Measurements from ENCODE around the gene AGR2. TPM values are rescaled to one million over a fixed set of nuclear protein-coding genes. Genes with fewer than 3 reads are reported as not detected.
A peak's percentile ranks its signal among the peaks of the same experiment; 100 is the strongest.

The AGR2 gene
- total RNA-seq, 1 experiment from 2014 or later, result 140 TPM

DNA sequence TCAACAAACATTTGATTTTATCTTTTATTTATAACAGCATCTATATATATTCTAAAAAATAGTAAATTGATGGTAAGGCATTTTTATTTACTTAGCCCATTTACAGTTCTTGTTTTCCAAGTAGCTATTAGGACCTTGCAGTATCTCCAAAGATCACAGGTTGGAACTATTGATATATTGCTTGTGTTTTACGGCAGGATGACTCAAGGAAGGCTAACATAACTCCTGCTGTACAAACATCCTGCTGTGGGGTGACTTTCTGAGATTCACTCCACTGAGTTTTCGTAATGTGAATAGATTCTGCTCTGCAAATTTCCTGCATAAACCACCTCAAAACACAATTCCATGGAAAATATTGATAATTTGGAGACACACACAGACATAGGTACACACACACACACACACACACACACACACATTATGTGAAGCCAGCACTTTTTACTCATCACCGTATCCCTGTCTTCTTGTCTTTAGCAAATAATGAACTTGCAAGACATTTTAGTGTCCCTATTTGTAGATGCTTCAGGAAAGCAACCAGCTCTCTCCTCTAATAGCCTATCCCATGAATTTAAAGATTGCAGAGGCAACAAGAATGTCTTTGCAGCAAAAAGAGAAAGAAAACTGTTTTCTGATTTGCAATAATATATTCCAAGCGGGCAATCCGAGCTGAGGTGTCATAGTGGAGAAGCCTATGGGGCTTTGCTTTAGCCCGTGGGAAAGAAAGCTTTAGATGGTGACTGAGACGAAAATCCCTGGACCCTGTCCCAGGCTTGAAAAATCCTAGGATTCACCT is 722 bp downstream of the AGR2 start:
- Histone ChIP-seq H3K9ac (ENCODE audit: low read length) (peak overlapping the region; percentile 95), H4K20me1 (ENCODE audit: low read length) (peaks cover 3% of the 10 kb centered on the region; the same call in 1 of the 2 replicates), H3K4me3 (ENCODE audit: low read length) (peak overlapping the region; percentile 84), H3K4me2 (ENCODE audit: low read length) (peak overlapping the region; percentile 96), H3K27me3 (ENCODE audit: low read length) (no peaks in the 10 kb centered on the region), H3F3A (ENCODE audit: low read length, unreplicated experiment) (peaks cover 10% of the 10 kb centered on the region), H3K9me2 (replicated peaks; ENCODE audit: low read length) (no peaks in the 10 kb centered on the region), H2AFZ (ENCODE audit: low read length) (no peak overlapping the region), H3K27ac (ENCODE audit: low read length) (peak overlapping the region; percentile 96), H3K4me1 (ENCODE audit: insufficient read depth, low read length) (peaks cover 59% of the 10 kb centered on the region), H3K79me2 (ENCODE audit: low read length) (peaks cover 22% of the 10 kb centered on the region), H3K36me3 (ENCODE audit: low read depth, low read length) (peaks cover 16% of the 10 kb centered on the region; the same call in 1 of the 2 replicates), H3K9me3 (ENCODE audit: low read length) (no peaks in the 10 kb centered on the region)
- ChIA-PET CTCF (interaction anchor here (0.6 to 1.2 kb wide), 2 partner anchors 43 to 87 kb away, joined by 3 to 5 read pairs; no protein-coding TSS in a partner anchor), POLR2A (ENCODE audit: unreplicated experiment) (interaction anchor here (0.6 to 2.0 kb wide), 6 partner anchors 9 to 494 kb away, joined by 3 to 12 read pairs (median 7); no protein-coding TSS in a partner anchor)
- TF ChIP-seq, protein P1, sequence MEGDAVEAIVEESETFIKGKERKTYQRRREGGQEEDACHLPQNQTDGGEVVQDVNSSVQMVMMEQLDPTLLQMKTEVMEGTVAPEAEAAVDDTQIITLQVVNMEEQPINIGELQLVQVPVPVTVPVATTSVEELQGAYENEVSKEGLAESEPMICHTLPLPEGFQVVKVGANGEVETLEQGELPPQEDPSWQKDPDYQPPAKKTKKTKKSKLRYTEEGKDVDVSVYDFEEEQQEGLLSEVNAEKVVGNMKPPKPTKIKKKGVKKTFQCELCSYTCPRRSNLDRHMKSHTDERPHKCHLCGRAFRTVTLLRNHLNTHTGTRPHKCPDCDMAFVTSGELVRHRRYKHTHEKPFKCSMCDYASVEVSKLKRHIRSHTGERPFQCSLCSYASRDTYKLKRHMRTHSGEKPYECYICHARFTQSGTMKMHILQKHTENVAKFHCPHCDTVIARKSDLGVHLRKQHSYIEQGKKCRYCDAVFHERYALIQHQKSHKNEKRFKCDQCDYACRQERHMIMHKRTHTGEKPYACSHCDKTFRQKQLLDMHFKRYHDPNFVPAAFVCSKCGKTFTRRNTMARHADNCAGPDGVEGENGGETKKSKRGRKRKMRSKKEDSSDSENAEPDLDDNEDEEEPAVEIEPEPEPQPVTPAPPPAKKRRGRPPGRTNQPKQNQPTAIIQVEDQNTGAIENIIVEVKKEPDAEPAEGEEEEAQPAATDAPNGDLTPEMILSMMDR (conservative IDR thresholded peaks at IDR 0.05; ENCODE audit: low read depth, low read length), result no peak
- no peak for TF ChIP-seq EZH2phosphoT487 (IDR thresholded peaks at IDR 0.05; ENCODE audit: borderline replicate concordance, low read length)
- ATAC-seq (peak; percentile 54), DNase-seq (peak; percentile 82)
- intact Hi-C loops (cut with micrococcal nuclease), result loop anchor here (5.0 to 10.0 kb wide), 3 partner anchors 107 to 501 kb away; no protein-coding TSS in a partner anchor
- TSS peak; percentile 81 for BruUV-seq (replicated peaks)

DNA sequence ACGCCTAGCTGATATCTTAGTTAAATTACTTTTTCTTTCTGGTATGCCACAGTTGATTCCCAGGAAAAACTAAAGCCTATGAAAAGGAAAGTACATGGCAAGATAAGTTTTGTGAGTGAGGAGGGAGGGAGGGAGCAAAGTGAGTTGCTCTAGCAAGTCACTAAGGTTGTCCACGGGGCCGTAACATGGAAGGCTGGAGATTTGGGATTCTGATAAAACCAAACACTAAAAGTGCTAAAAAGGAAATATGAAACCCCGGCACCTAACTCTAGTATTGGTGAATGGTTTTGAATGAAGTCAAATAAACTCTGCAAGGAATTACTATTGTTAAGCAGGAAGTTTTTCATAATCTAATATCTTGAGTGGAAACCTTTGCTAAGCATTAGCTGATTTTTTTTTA is 1.7 kb downstream of the AGR2 start:
- H3K9ac ChIP-seq (ENCODE audit: low read length), result peak overlapping the region; percentile 95
- H2AFZ ChIP-seq (ENCODE audit: low read length), result no peak overlapping the region
- ATAC-seq (no peak), DNase-seq (no peak)
- TF ChIP-seq, protein P1 (conservative IDR thresholded peaks at IDR 0.05; ENCODE audit: low read depth, low read length), result no peak
- TF ChIP-seq EZH2phosphoT487 (IDR thresholded peaks at IDR 0.05; ENCODE audit: borderline replicate concordance, low read length), result no peak
- TF ChIP-seq EZH2 (IDR thresholded peaks at IDR 0.05; ENCODE audit: low read length, unreplicated experiment), result no peak
- H3K27ac ChIP-seq (ENCODE audit: low read length), result peak overlapping the region; percentile 96
- H3K36me3 ChIP-seq (ENCODE audit: low read depth, low read length), result peaks cover 25% of the 10 kb centered on the region; the same call in 1 of the 2 replicates
- H3K79me2 ChIP-seq (ENCODE audit: low read length), result peaks cover 22% of the 10 kb centered on the region
- H3K9me2 ChIP-seq (replicated peaks; ENCODE audit: low read length), result no peaks in the 10 kb centered on the region
- H3F3A ChIP-seq (ENCODE audit: low read length, unreplicated experiment), result peaks cover 10% of the 10 kb centered on the region
- no TSS peak for BruUV-seq (replicated peaks)
- no peaks in the 10 kb centered on the region for H3K27me3 ChIP-seq (ENCODE audit: low read length)
- peaks cover 59% of the 10 kb centered on the region for H3K4me1 ChIP-seq (ENCODE audit: insufficient read depth, low read length)
- peak overlapping the region; percentile 84 for H3K4me3 ChIP-seq (ENCODE audit: low read length)
- H3K4me2 ChIP-seq (ENCODE audit: low read length), result peak overlapping the region; percentile 96
- ChIA-PET POLR2A (ENCODE audit: unreplicated experiment) (interaction anchor here (0.6 to 2.0 kb wide), 4 partner anchors 10 to 495 kb away, joined by 5 to 12 read pairs (median 10); no protein-coding TSS in a partner anchor), CTCF (no interaction called here)
- H3K9me3 ChIP-seq (ENCODE audit: low read length), result no peaks in the 10 kb centered on the region
- H4K20me1 ChIP-seq (ENCODE audit: low read length), result peaks cover 3% of the 10 kb centered on the region; the same call in 1 of the 2 replicates
- intact Hi-C loops (cut with micrococcal nuclease), result loop anchor here (5.0 to 10.0 kb wide), 3 partner anchors 106 to 502 kb away; no protein-coding TSS in a partner anchor
